ENCODE measurements around the gene TSPO2. TPM values are rescaled to one million over a fixed set of nuclear protein-coding genes. Genes with fewer than 3 reads are reported as not detected.

The TSPO2 gene
- total RNA-seq, 4 donors from 2014 or later: not detected

- in situ Hi-C loops (cut with MboI; ENCODE audit: low sequenced_read_pairs in 4 of 4): no loop called here
- ATAC-seq (no peak), DNase-seq (no peak)
Observed at GRCh38 chr6:41088451-41088850, 46.2 kb downstream of the TSPO2 start.

GRCh38 chr6:41090841-41091761 is 48.8 kb downstream of the TSPO2 start:
- Histone ChIP-seq H3K27me3 (no peaks in the 10 kb centered on the region), H3K4me1 (no peaks in the 10 kb centered on the region), H3K27ac (no peak overlapping the region), H3K9me3 (no peaks in the 10 kb centered on the region), H3K4me3 (no peak overlapping the region), H3K36me3 (peaks cover 0 to 73% of the 10 kb centered on the region in 2 donors)
- no peak for DNase-seq
- TF ChIP-seq POLR2A (IDR thresholded peaks at IDR 0.05) (no peak), CTCF (IDR thresholded peaks at IDR 0.05 in 4 of 5, conservative IDR thresholded peaks at IDR 0.05 in 1 of 5) (no peak)
- ATAC-seq: no peak
- in situ Hi-C loops (cut with MboI; ENCODE audit: low sequenced_read_pairs in 4 of 4) (no loop called here), intact Hi-C loops (cut with DNase I; ENCODE audit: low total_unique reads) (loop anchor here (5.0 kb wide), 1 partner anchor 226 kb away; no protein-coding TSS in a partner anchor)

More at GRCh38 chr6:41088451-41088850, 46.2 kb downstream of the TSPO2 start:
- H3K27ac ChIP-seq: no peak overlapping the region
- H3K27me3 ChIP-seq: no peaks in the 10 kb centered on the region
- no peak for TF ChIP-seq CTCF (IDR thresholded peaks at IDR 0.05 in 4 of 5, conservative IDR thresholded peaks at IDR 0.05 in 1 of 5)
- TF ChIP-seq POLR2A (IDR thresholded peaks at IDR 0.05): no peak
- H3K4me1 ChIP-seq: no peaks in the 10 kb centered on the region
- H3K4me3 ChIP-seq: no peak overlapping the region
- H3K36me3 ChIP-seq: peaks cover 0 to 73% of the 10 kb centered on the region in 2 donors
- no peaks in the 10 kb centered on the region for H3K9me3 ChIP-seq
- intact Hi-C loops (cut with DNase I; ENCODE audit: low total_unique reads): no loop called here

GRCh38 chr6:41092421-41093140 is 50.3 kb downstream of the TSPO2 start:
- no peak for ATAC-seq
- intact Hi-C loops (cut with DNase I; ENCODE audit: low total_unique reads): loop anchor here (5.0 kb wide), 1 partner anchor 225 kb away; no protein-coding TSS in a partner anchor

DNA sequence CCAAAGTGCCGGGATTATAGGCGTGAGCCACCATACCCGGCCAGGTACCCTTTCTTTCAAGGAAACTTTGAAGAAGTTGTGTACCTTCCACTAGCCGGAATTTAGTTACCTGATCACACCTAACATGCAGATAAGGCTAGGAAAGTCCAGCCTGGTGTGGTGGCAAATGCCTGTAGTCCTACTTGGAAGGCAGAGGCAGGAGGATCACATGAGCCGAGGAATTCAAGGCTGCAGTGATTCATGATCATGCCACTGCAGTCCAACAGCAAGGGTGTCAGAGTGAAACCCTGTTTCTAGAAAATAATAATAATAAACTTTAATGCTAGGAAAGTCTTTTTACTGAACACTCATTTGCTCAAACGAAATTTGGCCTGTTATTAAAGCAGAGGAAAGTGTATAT is 51.5 kb downstream of the TSPO2 start:
- in situ Hi-C loops (cut with MboI; ENCODE audit: low sequenced_read_pairs in 4 of 4): no loop called here
- Histone ChIP-seq H3K9me3 (no peaks in the 10 kb centered on the region), H3K27ac (peak overlapping the region in 1 of 4 donors; percentile 44), H3K27me3 (no peaks in the 10 kb centered on the region), H3K4me1 (peaks cover 10 to 13% of the 10 kb centered on the region in 2 donors), H3K36me3 (peaks cover 0 to 90% of the 10 kb centered on the region in 2 donors), H3K4me3 (no peak overlapping the region)
- TF ChIP-seq CTCF (IDR thresholded peaks at IDR 0.05 in 4 of 5, conservative IDR thresholded peaks at IDR 0.05 in 1 of 5) (no peak), POLR2A (IDR thresholded peaks at IDR 0.05) (no peak)
- intact Hi-C loops (cut with DNase I; ENCODE audit: low total_unique reads): loop anchor here (5.0 kb wide), 1 partner anchor 224 kb away; no protein-coding TSS in a partner anchor
- ATAC-seq: peak; percentile 66 to 85
- DNase-seq: peak in 1 of 2 donors; percentile 42

More at GRCh38 chr6:41092421-41093140, 50.3 kb downstream of the TSPO2 start:
- Histone ChIP-seq H3K4me3 (no peak overlapping the region), H3K36me3 (peaks cover 0 to 80% of the 10 kb centered on the region in 2 donors), H3K27ac (no peak overlapping the region), H3K27me3 (no peaks in the 10 kb centered on the region), H3K9me3 (no peaks in the 10 kb centered on the region), H3K4me1 (peaks cover 0 to 1% of the 10 kb centered on the region in 2 donors)
- in situ Hi-C loops (cut with MboI; ENCODE audit: low sequenced_read_pairs in 4 of 4): no loop called here
- TF ChIP-seq POLR2A (IDR thresholded peaks at IDR 0.05): no peak
- no peak for TF ChIP-seq CTCF (IDR thresholded peaks at IDR 0.05 in 4 of 5, conservative IDR thresholded peaks at IDR 0.05 in 1 of 5)
- DNase-seq: no peak

Other genes with a start within 250 kb of the TSPO2 start
- gene UNC5CL, start 3.2 kb upstream of the TSPO2 start, total RNA-seq: under 1 TPM; 0.20 to 0.52 (median 0.29) TPM
- 100 to 1,000 TPM in 2 of 4 donors, 10 to 100 TPM in 2; 93.9 to 315 (median 106) TPM for gene APOBEC2, start 10.7 kb downstream of the TSPO2 start, total RNA-seq
- 10 to 100 TPM; 14.3 to 20.2 (median 15.1) TPM for gene OARD1, start 29.9 kb downstream of the TSPO2 start, total RNA-seq
- gene NFYA, start 30.5 kb downstream of the TSPO2 start, total RNA-seq: 10 to 100 TPM in 2 of 4 donors, 1 to 10 TPM in 2; 7.2 to 11.6 (median 9.7) TPM
- not detected for gene TREML1, start 111.9 kb downstream of the TSPO2 start, total RNA-seq
- gene TREM2, start 120.6 kb downstream of the TSPO2 start, total RNA-seq: under 1 TPM in 2 of 4 donors, not detected in 2; 0.46 to 0.53 TPM
- under 1 TPM in 2 of 4 donors, not detected in 2; 0.09 to 0.10 TPM for gene TREML2, start 158.7 kb downstream of the TSPO2 start, total RNA-seq
- gene TREML4, start 185.9 kb downstream of the TSPO2 start, total RNA-seq: not detected
- 1 to 10 TPM in 1 of 4 donors, under 1 TPM in 1, not detected in 2; 0.95 to 2.6 TPM for gene TREM1, start 244.2 kb downstream of the TSPO2 start, total RNA-seq

Data from gastrocnemius medialis (tissue), 4 donors.